ENCODE measurements around the gene SARS1. TPM values are rescaled to one million over a fixed set of nuclear protein-coding genes. Genes with fewer than 3 reads are reported as not detected.
A peak's percentile ranks its signal among the peaks of the same experiment; 100 is the strongest.

SARS1 gene
- total and polyA plus RNA-seq, 2 of the 13 experiments (the other 11 are each of a cell fraction or from before 2014, with no cell fraction given), result 103 to 134 TPM

- TF ChIP-seq SRSF9 (IDR thresholded peaks at IDR 0.05; ENCODE audit: borderline replicate concordance, insufficient read depth, low read depth, low read length, poor library complexity, severe bottlenecking) (no peak), ZNF263 (CRISPR knock-in tag; IDR thresholded peaks at IDR 0.05) (no peak), ZBTB2 (CRISPR knock-in tag; IDR thresholded peaks at IDR 0.05; ENCODE audit: low read depth) (no peak), IRF1 (CRISPR knock-in tag; IDR thresholded peaks at IDR 0.05; ENCODE audit: low read depth) (no peak), ZKSCAN5 (CRISPR knock-in tag; IDR thresholded peaks at IDR 0.05) (no peak), TAF15 (IDR thresholded peaks at IDR 0.05; ENCODE audit: low read depth, low read length, poor library complexity, severe bottlenecking) (no peak), SOX6 (IDR thresholded peaks at IDR 0.05) (no peak), SOX6 (CRISPR knock-in tag; IDR thresholded peaks at IDR 0.05) (no peak), ZNF44 (CRISPR knock-in tag; IDR thresholded peaks at IDR 0.05) (no peak), NFYB (CRISPR knock-in tag; IDR thresholded peaks at IDR 0.05) (no peak), ZNF160 (CRISPR knock-in tag; IDR thresholded peaks at IDR 0.05) (no peak), ATRX (CRISPR knock-in tag; IDR thresholded peaks at IDR 0.05; ENCODE audit: borderline replicate concordance) (no peak), ZNF232 (CRISPR knock-in tag; IDR thresholded peaks at IDR 0.05; ENCODE audit: borderline replicate concordance) (no peak), HNF1B (CRISPR knock-in tag; IDR thresholded peaks at IDR 0.05) (no peak), ZBTB7B (CRISPR knock-in tag; IDR thresholded peaks at IDR 0.05) (0 out of 2 replicates have a peak, but pooled peaks have one; percentile 18), SP2 (CRISPR knock-in tag; IDR thresholded peaks at IDR 0.05) (no peak), PCBP1 (IDR thresholded peaks at IDR 0.05; ENCODE audit: borderline replicate concordance, low read depth, low read length) (no peak), PBX3 (CRISPR knock-in tag; IDR thresholded peaks at IDR 0.05; ENCODE audit: borderline replicate concordance) (no peak), AKAP8 (CRISPR knock-in tag; IDR thresholded peaks at IDR 0.05) (no peak), SSRP1 (CRISPR knock-in tag; IDR thresholded peaks at IDR 0.05) (no peak), MNT (IDR thresholded peaks at IDR 0.05) (no peak), KDM1A (CRISPR knock-in tag; IDR thresholded peaks at IDR 0.05) (no peak), NR2F2 (IDR thresholded peaks at IDR 0.05; ENCODE audit: borderline replicate concordance, low read depth) (no peak)
Measured at GRCh38 chr1:109213345-109213823, 334 bp upstream of the SARS1 start (continued).

Measured in HepG2 (cell line).